SK-N-SH treated with all-trans-retinoic acid at 6 μM for 48 hours (cell line): ENCODE results near the gene ADORA1.

Experiments used
- ATAC-seq: fragments of 200-7000 bp; cut with Tn5 transposase; 3 replicates; pipeline ENCODE4 v1.9.1; 2020; ENCODE audit warnings: mild to moderate bottlenecking, moderate library complexity
- ARNTL ChIP-seq: fragments of 450-650 bp; formaldehyde crosslinking; IDR thresholded peaks from 2 replicates; pipeline ENCODE4 v1.5.0; 2020; ENCODE audit warnings: low read depth, mild to moderate bottlenecking, moderate library complexity, borderline replicate concordance
- BACH2 ChIP-seq: fragments of 250-450 bp; sonication (Bioruptor Pico); IDR thresholded peaks from 2 replicates; pipeline ENCODE4 v1.9.0; 2021; ENCODE audit warnings: mild to moderate bottlenecking, borderline replicate concordance
- CREB5 ChIP-seq: fragments of 250-450 bp; sonication (Bioruptor Pico); IDR thresholded peaks from 2 replicates; pipeline ENCODE4 v1.5.1; 2020; ENCODE audit warnings: low read depth, mild to moderate bottlenecking, moderate library complexity
- ESRRG ChIP-seq: fragments of 250-450 bp; sonication (Bioruptor Pico); IDR thresholded peaks from 2 replicates; pipeline ENCODE4 v1.6.1; 2021; ENCODE audit warnings: mild to moderate bottlenecking
- GLIS3 ChIP-seq: fragments of 250-450 bp; sonication (Bioruptor Pico); IDR thresholded peaks from 2 replicates; pipeline ENCODE4 v1.5.0; 2020; ENCODE audit warnings: mild to moderate bottlenecking, moderate library complexity
- ISL1 ChIP-seq: fragments of 250-450 bp; sonication (Bioruptor Pico); IDR thresholded peaks from 2 replicates; pipeline ENCODE4 v2.1.2; 2022; ENCODE audit warnings: mild to moderate bottlenecking, moderate library complexity
- PPARA ChIP-seq: fragments of 250-450 bp; sonication (Bioruptor Pico); IDR thresholded peaks from 2 replicates; pipeline ENCODE4 v1.5.0; 2020; ENCODE audit warnings: mild to moderate bottlenecking, borderline replicate concordance
- RARB ChIP-seq: fragments of 250-450 bp; sonication (Bioruptor Pico); IDR thresholded peaks from 2 replicates; pipeline ENCODE4 v1.8.0; 2021; ENCODE audit warnings: mild to moderate bottlenecking, moderate library complexity
- SNAI2 ChIP-seq: fragments of 250-450 bp; sonication (Bioruptor Pico); IDR thresholded peaks from 2 replicates; pipeline ENCODE4 v1.5.0; 2020; ENCODE audit warnings: mild to moderate bottlenecking, moderate library complexity
- TCF4 ChIP-seq: fragments of 250-450 bp; sonication (Bioruptor Pico); IDR thresholded peaks from 2 replicates; pipeline ENCODE4 v1.8.0; 2021; ENCODE audit warnings: mild to moderate bottlenecking, moderate library complexity, borderline replicate concordance
- TOX ChIP-seq: fragments of 250-450 bp; sonication (Bioruptor Pico); IDR thresholded peaks from 2 replicates; pipeline ENCODE4 v1.8.0; 2021; ENCODE audit warnings: mild to moderate bottlenecking, moderate library complexity, borderline replicate concordance
- ZC3H10 ChIP-seq: fragments of 250-450 bp; sonication (Bioruptor Pico); IDR thresholded peaks from 2 replicates; pipeline ENCODE4 v1.5.1; 2021; ENCODE audit warnings: mild to moderate bottlenecking, moderate library complexity
- ZFP3 ChIP-seq: fragments of 250-450 bp; sonication (Bioruptor Pico); IDR thresholded peaks from 2 replicates; pipeline ENCODE4 v1.5.0; 2020; ENCODE audit warnings: mild to moderate bottlenecking, moderate library complexity
- ZFP30 ChIP-seq: fragments of 450-650 bp; formaldehyde crosslinking; IDR thresholded peaks from 2 replicates; pipeline ENCODE4 v1.5.0; 2022; ENCODE audit warnings: mild to moderate bottlenecking, moderate library complexity
- ZNF565 ChIP-seq: fragments of 450-650 bp; formaldehyde crosslinking; conservative IDR thresholded peaks from 2 replicates; pipeline ENCODE4 v1.5.0; 2020; ENCODE audit warnings: low read depth, mild to moderate bottlenecking, moderate library complexity
- ZNF70 ChIP-seq: fragments of 450-650 bp; formaldehyde crosslinking; IDR thresholded peaks from 2 replicates; pipeline ENCODE4 v1.5.0; 2020; ENCODE audit warnings: mild to moderate bottlenecking, moderate library complexity
- ZNF8 ChIP-seq: fragments of 450-650 bp; formaldehyde crosslinking; IDR thresholded peaks from 2 replicates; pipeline ENCODE4 v1.5.0; 2020; ENCODE audit warnings: mild to moderate bottlenecking, moderate library complexity
- TF ChIP-seq, protein P1 (sequence below): fragments of 250-450 bp; sonication (Bioruptor Pico); IDR thresholded peaks from 2 replicates; pipeline ENCODE4 v1.8.0; 2021; ENCODE audit warnings: low read depth, mild to moderate bottlenecking, moderate library complexity, borderline replicate concordance
- TF ChIP-seq, protein P2 (sequence below): fragments of 250-450 bp; sonication (Bioruptor Pico); IDR thresholded peaks from 2 replicates; pipeline ENCODE4 v1.5.1; 2021; ENCODE audit warnings: mild to moderate bottlenecking, moderate library complexity
- TF ChIP-seq, protein P3 (sequence below): fragments of 250-450 bp; sonication (Bioruptor Pico); IDR thresholded peaks from 2 replicates; pipeline ENCODE4 v1.5.0; 2020; ENCODE audit warnings: mild to moderate bottlenecking, moderate library complexity
- TF ChIP-seq, protein P4 (sequence below): fragments of 250-450 bp; sonication (Bioruptor Pico); IDR thresholded peaks from 2 replicates; pipeline ENCODE4 v1.8.0; 2020; ENCODE audit warnings: mild to moderate bottlenecking, moderate library complexity, borderline replicate concordance

ADORA1 gene

DNA sequence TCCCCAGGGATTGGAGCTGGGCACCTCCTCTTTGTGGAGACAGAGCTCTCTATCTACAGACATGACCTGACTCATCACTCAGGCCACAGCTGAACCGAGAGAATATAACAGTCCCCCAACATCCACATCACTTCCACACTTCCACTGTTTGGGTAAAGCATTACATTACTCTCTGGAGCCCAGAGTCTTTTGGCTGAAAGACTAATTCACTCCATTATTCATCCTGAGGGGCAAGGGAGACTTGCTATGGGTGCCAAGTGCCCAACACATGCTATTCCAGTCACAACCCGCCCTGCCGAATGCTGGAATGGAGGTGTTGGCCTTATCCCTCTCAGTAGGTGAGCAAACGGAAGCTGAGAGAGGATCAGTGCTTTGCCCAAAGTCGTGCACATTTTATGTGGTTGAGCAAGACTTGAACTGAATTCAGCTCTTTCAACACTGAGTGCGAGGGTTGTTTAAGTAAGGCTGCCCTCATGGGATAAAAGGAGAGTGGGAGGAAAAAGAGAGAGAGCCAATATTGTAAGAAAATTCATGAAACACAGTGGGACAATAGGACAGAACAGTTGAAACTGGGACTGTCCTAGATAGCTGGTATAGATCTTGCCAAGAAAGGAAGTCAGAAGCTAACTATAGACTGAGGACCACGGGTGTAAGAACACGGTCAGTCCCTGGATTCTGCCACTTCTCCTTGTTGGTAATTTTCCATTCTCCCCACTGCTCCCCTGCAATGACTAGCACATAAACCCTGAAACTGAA, 72.5 kb downstream of the ADORA1 start (continued):
- TF ChIP-seq, protein P1, sequence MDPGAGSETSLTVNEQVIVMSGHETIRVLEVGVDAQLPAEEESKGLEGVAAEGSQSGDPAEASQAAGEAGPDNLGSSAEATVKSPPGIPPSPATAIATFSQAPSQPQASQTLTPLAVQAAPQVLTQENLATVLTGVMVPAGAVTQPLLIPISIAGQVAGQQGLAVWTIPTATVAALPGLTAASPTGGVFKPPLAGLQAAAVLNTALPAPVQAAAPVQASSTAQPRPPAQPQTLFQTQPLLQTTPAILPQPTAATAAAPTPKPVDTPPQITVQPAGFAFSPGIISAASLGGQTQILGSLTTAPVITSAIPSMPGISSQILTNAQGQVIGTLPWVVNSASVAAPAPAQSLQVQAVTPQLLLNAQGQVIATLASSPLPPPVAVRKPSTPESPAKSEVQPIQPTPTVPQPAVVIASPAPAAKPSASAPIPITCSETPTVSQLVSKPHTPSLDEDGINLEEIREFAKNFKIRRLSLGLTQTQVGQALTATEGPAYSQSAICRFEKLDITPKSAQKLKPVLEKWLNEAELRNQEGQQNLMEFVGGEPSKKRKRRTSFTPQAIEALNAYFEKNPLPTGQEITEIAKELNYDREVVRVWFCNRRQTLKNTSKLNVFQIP = no peak
- TF ChIP-seq, protein P2, sequence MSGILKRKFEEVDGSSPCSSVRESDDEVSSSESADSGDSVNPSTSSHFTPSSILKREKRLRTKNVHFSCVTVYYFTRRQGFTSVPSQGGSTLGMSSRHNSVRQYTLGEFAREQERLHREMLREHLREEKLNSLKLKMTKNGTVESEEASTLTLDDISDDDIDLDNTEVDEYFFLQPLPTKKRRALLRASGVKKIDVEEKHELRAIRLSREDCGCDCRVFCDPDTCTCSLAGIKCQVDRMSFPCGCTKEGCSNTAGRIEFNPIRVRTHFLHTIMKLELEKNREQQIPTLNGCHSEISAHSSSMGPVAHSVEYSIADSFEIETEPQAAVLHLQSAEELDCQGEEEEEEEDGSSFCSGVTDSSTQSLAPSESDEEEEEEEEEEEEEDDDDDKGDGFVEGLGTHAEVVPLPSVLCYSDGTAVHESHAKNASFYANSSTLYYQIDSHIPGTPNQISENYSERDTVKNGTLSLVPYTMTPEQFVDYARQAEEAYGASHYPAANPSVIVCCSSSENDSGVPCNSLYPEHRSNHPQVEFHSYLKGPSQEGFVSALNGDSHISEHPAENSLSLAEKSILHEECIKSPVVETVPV (CRISPR knock-in tag) = no peak

- no peak for TF ChIP-seq TCF4 (CRISPR knock-in tag)
- no peak for TF ChIP-seq ISL1 (CRISPR knock-in tag)
- TF ChIP-seq ZFP30 (CRISPR knock-in tag) = no peak
- no peak for TF ChIP-seq ZNF8 (CRISPR knock-in tag)
- no peak for TF ChIP-seq BACH2 (CRISPR knock-in tag)
- TF ChIP-seq ZFP3 (CRISPR knock-in tag) = no peak
- TF ChIP-seq, protein P3, sequence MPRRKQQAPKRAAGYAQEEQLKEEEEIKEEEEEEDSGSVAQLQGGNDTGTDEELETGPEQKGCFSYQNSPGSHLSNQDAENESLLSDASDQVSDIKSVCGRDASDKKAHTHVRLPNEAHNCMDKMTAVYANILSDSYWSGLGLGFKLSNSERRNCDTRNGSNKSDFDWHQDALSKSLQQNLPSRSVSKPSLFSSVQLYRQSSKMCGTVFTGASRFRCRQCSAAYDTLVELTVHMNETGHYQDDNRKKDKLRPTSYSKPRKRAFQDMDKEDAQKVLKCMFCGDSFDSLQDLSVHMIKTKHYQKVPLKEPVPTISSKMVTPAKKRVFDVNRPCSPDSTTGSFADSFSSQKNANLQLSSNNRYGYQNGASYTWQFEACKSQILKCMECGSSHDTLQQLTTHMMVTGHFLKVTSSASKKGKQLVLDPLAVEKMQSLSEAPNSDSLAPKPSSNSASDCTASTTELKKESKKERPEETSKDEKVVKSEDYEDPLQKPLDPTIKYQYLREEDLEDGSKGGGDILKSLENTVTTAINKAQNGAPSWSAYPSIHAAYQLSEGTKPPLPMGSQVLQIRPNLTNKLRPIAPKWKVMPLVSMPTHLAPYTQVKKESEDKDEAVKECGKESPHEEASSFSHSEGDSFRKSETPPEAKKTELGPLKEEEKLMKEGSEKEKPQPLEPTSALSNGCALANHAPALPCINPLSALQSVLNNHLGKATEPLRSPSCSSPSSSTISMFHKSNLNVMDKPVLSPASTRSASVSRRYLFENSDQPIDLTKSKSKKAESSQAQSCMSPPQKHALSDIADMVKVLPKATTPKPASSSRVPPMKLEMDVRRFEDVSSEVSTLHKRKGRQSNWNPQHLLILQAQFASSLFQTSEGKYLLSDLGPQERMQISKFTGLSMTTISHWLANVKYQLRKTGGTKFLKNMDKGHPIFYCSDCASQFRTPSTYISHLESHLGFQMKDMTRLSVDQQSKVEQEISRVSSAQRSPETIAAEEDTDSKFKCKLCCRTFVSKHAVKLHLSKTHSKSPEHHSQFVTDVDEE (CRISPR knock-in tag) = no peak
- no peak for TF ChIP-seq ZC3H10
- ATAC-seq = no peak
Observed at GRCh38 chr1:203200916-203201315, 73.4 kb downstream of the ADORA1 start.

DNA sequence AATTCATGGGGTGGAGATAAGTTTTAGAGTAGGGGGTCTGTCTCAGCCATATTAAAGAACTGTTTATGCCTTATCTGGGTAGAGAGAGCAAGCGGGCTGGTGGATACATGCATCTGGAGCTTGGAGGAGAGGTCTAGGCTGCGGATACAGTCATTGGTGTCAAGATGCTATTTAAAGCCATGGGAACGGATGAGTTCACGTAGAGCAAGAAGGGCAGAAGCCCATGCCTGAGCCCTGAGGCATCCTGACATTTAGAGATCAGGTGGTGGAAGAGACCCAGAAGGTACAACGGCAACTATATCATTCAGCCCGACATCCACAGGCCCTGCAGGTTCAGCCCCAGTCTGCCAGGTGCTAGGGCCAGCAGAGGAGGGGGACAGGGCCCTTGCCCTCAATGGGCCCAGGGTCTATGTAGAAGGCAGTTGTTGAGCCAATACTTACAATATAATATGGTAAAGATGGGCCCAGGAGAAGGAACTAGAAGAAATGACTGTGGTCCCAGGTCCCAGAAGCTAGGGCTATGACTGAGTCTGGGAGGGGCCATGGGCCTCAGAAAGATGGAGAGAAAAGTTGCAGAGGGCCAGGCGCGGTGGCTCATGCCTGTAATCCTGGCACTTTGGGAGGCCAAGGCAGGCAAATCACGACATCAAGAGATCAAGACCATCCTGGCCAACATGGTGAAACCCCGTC, 74.1 kb downstream of the ADORA1 start:
- ATAC-seq = no peak
- no peak for TF ChIP-seq BACH2 (CRISPR knock-in tag)
- TF ChIP-seq PPARA (CRISPR knock-in tag) = no peak
- no peak for TF ChIP-seq ESRRG (CRISPR knock-in tag)
- TF ChIP-seq, protein P2 (CRISPR knock-in tag) = no peak
- TF ChIP-seq, protein P1 = no peak
- no peak for TF ChIP-seq ZNF565 (CRISPR knock-in tag)
- no peak for TF ChIP-seq CREB5 (CRISPR knock-in tag)
- TF ChIP-seq, protein P4, sequence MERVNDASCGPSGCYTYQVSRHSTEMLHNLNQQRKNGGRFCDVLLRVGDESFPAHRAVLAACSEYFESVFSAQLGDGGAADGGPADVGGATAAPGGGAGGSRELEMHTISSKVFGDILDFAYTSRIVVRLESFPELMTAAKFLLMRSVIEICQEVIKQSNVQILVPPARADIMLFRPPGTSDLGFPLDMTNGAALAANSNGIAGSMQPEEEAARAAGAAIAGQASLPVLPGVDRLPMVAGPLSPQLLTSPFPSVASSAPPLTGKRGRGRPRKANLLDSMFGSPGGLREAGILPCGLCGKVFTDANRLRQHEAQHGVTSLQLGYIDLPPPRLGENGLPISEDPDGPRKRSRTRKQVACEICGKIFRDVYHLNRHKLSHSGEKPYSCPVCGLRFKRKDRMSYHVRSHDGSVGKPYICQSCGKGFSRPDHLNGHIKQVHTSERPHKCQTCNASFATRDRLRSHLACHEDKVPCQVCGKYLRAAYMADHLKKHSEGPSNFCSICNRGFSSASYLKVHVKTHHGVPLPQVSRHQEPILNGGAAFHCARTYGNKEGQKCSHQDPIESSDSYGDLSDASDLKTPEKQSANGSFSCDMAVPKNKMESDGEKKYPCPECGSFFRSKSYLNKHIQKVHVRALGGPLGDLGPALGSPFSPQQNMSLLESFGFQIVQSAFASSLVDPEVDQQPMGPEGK (CRISPR knock-in tag) = no peak
- TF ChIP-seq TOX (CRISPR knock-in tag) = no peak
- TF ChIP-seq ZFP3 (CRISPR knock-in tag) = no peak
- no peak for TF ChIP-seq RARB (CRISPR knock-in tag)
- no peak for TF ChIP-seq ARNTL
- TF ChIP-seq ZC3H10 = no peak
- no peak for TF ChIP-seq ZNF70
- no peak for TF ChIP-seq ZNF8 (CRISPR knock-in tag)
- no peak for TF ChIP-seq GLIS3 (CRISPR knock-in tag)
- no peak for TF ChIP-seq TCF4 (CRISPR knock-in tag)
- TF ChIP-seq ISL1 (CRISPR knock-in tag) = no peak
- TF ChIP-seq SNAI2 = no peak
- TF ChIP-seq ZFP30 (CRISPR knock-in tag) = no peak
